ENCODE data around the gene RAMP1.

- no peak for TF ChIP-seq CTCF (IDR thresholded peaks at IDR 0.05; ENCODE audit: poor library complexity)
- no peak for TF ChIP-seq EZH2 (IDR thresholded peaks at IDR 0.05; ENCODE audit: borderline replicate concordance)
These were observed 37.5 kb downstream of the RAMP1 start for GRCh38 chr2:237896956-237897355.

Measured in hepatocyte (in vitro differentiated cells).